Measurements from ENCODE around the gene LIF. TPM values are rescaled to one million over a fixed set of nuclear protein-coding genes. Genes with fewer than 3 reads are reported as not detected.

Gene LIF
- total RNA-seq, 2 experiments from 2014 or later = 160 to 161 TPM

GRCh38 chr22:30285176-30285845 lies 38.8 kb upstream of the LIF start:
- H3K27me3 Mint-ChIP-seq = no peaks in the 10 kb centered on the region
- no peak for ATAC-seq
- H3K4me1 Mint-ChIP-seq (ENCODE audit: low read depth) = peaks cover 28% of the 10 kb centered on the region
- H3K36me3 Mint-ChIP-seq (ENCODE audit: low read depth) = no peaks in the 10 kb centered on the region
- no peak for DNase-seq
- POLR2A ChIA-PET = interaction anchor here (0.9 to 1.5 kb wide), 4 partner anchors 9 to 102 kb away, joined by 3 to 5 read pairs (median 4); no protein-coding TSS in a partner anchor
- H3K27ac Mint-ChIP-seq = no peak overlapping the region
- no peaks in the 10 kb centered on the region for H3K9me3 Mint-ChIP-seq
- CTCF ChIA-PET = interaction anchor here (0.9 to 19.3 kb wide), 9 partner anchors 21 to 186 kb away, joined by 3 to 472 read pairs (median 6); partner anchors contain the start of genes OSM, RNF215 and SEC14L2
- intact Hi-C loops (cut with micrococcal nuclease) = loop anchor here (10.0 kb wide), 1 partner anchor 181 kb away; no protein-coding TSS in a partner anchor
- TF ChIP-seq CTCF (IDR thresholded peaks at IDR 0.05) = no peak
- no peak overlapping the region for H3K4me3 Mint-ChIP-seq

DNA sequence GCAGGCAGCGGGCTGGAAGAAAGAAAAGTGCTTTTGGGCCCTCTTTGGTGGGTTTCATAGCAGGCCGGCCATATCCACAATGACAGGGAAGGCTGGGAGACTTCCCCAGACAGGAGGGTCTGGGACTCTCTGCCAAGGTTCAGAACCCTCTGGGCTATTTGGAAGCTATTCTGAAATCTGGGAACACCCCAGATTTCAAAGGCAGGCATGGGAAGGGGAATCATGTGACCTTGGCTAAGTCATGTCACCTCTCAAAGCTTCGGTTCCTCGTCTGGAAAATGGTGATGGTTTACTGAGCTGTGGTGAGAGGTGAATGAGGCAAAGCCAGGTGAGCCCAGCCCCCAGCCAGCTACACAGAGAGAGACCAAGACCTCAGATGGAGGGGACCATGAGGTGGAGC lies 38.1 kb upstream of the LIF start:
- POLR2A ChIA-PET = interaction anchor here (0.9 to 1.5 kb wide), 3 partner anchors 8 to 103 kb away, joined by 3 to 5 read pairs (median 4); no protein-coding TSS in a partner anchor
- Mint-ChIP-seq H3K27me3 (no peaks in the 10 kb centered on the region), H3K27ac (no peak overlapping the region), H3K4me1 (ENCODE audit: low read depth) (peaks cover 22% of the 10 kb centered on the region), H3K36me3 (ENCODE audit: low read depth) (no peaks in the 10 kb centered on the region), H3K4me3 (no peak overlapping the region), H3K9me3 (no peaks in the 10 kb centered on the region)
- DNase-seq (no peak), ATAC-seq (no peak)
- no peak for TF ChIP-seq CTCF (IDR thresholded peaks at IDR 0.05)
- intact Hi-C loops (cut with micrococcal nuclease) = loop anchor here (10.0 kb wide), 1 partner anchor 180 kb away; no protein-coding TSS in a partner anchor
- CTCF ChIA-PET = interaction anchor here (1.0 to 19.3 kb wide), 6 partner anchors 20 to 178 kb away, joined by 3 to 472 read pairs (median 40); partner anchors contain the start of genes OSM, RNF215 and SEC14L2

- intact Hi-C loops (cut with micrococcal nuclease) = loop anchor here (10.0 kb wide), 1 partner anchor 179 kb away; no protein-coding TSS in a partner anchor
- ChIA-PET CTCF (interaction anchor here (1.4 to 19.3 kb wide), 5 partner anchors 19 to 176 kb away, joined by 3 to 472 read pairs (median 36); partner anchors contain the start of genes OSM, RNF215 and SEC14L2), POLR2A (interaction anchor here (0.9 kb wide), 1 partner anchor 103 kb away, joined by 3 read pairs; no protein-coding TSS in a partner anchor)
- no peak for TF ChIP-seq CTCF (IDR thresholded peaks at IDR 0.05)
- DNase-seq = no peak
- Mint-ChIP-seq H3K36me3 (ENCODE audit: low read depth) (no peaks in the 10 kb centered on the region), H3K27me3 (no peaks in the 10 kb centered on the region), H3K4me1 (ENCODE audit: low read depth) (peaks cover 26% of the 10 kb centered on the region), H3K4me3 (no peak overlapping the region), H3K27ac (no peak overlapping the region), H3K9me3 (no peaks in the 10 kb centered on the region)
- no peak for ATAC-seq
Measured at GRCh38 chr22:30284172-30284571, 37.6 kb upstream of the LIF start.

DNA sequence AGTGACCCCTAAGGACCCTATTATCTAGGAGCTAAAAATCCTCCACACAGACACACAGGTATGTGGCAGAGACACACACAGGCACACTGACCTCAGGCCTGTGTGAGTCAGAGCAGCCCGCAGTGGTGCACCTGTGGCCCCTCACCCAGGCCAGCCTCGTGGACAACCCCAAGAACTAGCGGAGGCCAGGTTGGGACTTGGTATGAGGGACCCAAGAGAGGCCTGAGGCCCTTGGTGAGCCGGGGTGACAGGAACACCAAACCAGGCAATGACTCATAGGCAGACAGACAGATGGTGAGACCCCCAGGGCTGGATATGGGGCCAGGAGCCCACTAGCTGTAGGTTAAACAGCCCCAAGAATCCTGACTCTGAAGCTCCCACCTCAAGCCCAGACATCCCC lies 36.8 kb upstream of the LIF start:
- ChIA-PET POLR2A (interaction anchor here (0.5 to 1.6 kb wide), 4 partner anchors 18 to 423 kb away, joined by 3 to 6 read pairs (median 4); partner anchors contain the start of gene OSM), CTCF (interaction anchor here (0.9 to 19.3 kb wide), 7 partner anchors 13 to 175 kb away, joined by 3 to 472 read pairs (median 6); partner anchors contain the start of genes OSM, RNF215 and SEC14L2)
- Mint-ChIP-seq H3K9me3 (no peaks in the 10 kb centered on the region), H3K4me1 (ENCODE audit: low read depth) (peaks cover 29% of the 10 kb centered on the region), H3K27ac (peak overlapping the region; percentile 4), H3K27me3 (no peaks in the 10 kb centered on the region), H3K36me3 (ENCODE audit: low read depth) (no peaks in the 10 kb centered on the region), H3K4me3 (no peak overlapping the region)
- DNase-seq = no peak
- no peak for TF ChIP-seq CTCF (IDR thresholded peaks at IDR 0.05)
- ATAC-seq = no peak
- intact Hi-C loops (cut with micrococcal nuclease) = loop anchor here (10.0 kb wide), 1 partner anchor 179 kb away; no protein-coding TSS in a partner anchor
